ENCODE data around the gene SLC40A1. TPM values are rescaled to one million over a fixed set of nuclear protein-coding genes. Genes with fewer than 3 reads are reported as not detected.
"Not testable (repeated sequence)": the region's sequence is repeated elsewhere in the genome, so short reads cannot be mapped to it uniquely, and the experiment has no call there.

Gene SLC40A1
- total RNA-seq, 1 donor from 2014 or later = 1.4 TPM

DNA sequence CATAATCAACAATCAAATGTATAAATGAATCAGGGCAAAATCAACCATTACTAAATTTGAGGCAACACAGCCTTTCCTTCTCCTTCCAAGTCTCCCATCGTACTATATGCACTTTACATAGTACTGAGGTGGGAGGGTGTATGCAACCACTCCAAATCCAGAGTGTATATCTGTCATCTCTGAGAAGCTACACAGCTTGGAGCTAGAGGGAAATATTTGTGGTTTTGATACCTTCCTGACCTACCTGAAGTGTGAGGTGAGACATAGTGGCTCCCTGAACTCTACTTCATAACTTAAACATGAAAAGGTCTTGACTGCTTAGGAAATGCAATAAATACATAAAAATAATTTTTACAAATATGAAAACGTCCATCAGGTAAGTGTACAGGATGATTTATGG is 30.1 kb upstream of the SLC40A1 start:
- intact Hi-C loops (cut with micrococcal nuclease) = no loop called here
- H3K4me3 Mint-ChIP-seq = no peak overlapping the region
- no peaks in the 10 kb centered on the region for H3K27me3 Mint-ChIP-seq

DNA sequence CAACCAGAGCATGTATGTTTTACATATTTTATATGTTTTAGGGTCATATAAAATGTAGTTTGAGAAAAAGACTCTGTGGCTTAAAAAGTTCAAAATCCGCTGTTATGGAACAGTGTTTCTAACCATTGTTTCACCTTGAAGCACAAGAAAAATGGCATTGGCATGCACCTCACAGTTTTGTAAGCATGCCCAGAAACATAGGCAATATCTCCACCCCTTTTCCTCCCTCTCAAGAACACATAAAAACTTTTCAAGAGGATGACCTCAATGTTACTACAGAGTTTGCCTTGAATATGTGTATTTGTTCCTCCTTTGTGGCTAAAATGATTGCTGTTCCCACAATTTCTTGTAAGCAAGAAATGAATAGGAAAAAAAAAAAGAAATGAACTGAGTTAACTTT is 29.3 kb upstream of the SLC40A1 start:
- intact Hi-C loops (cut with micrococcal nuclease) = no loop called here
- H3K27me3 Mint-ChIP-seq = peaks cover 2% of the 10 kb centered on the region
- H3K9me3 Mint-ChIP-seq = no peaks in the 10 kb centered on the region
- no peak overlapping the region for H3K27ac Mint-ChIP-seq
- H3K4me1 Mint-ChIP-seq = peaks cover 3% of the 10 kb centered on the region
- no peaks in the 10 kb centered on the region for H3K36me3 Mint-ChIP-seq (ENCODE audit: low read depth)
- DNase-seq = no peak
- no peak overlapping the region for H3K4me3 Mint-ChIP-seq

More for the DNA sequence above, 30.1 kb upstream of the SLC40A1 start:
- no peak for DNase-seq
- Mint-ChIP-seq H3K9me3 (no peaks in the 10 kb centered on the region), H3K36me3 (ENCODE audit: low read depth) (no peaks in the 10 kb centered on the region), H3K27ac (no peak overlapping the region), H3K4me1 (peaks cover 3% of the 10 kb centered on the region)

GRCh38 chr2:189609423-189609816 is 28.8 kb upstream of the SLC40A1 start:
- no peak for DNase-seq
- Mint-ChIP-seq H3K27me3 (peaks cover 2% of the 10 kb centered on the region), H3K36me3 (ENCODE audit: low read depth) (no peaks in the 10 kb centered on the region), H3K27ac (no peak overlapping the region), H3K4me3 (no peak overlapping the region), H3K9me3 (no peaks in the 10 kb centered on the region), H3K4me1 (peaks cover 3% of the 10 kb centered on the region)
- intact Hi-C loops (cut with micrococcal nuclease) = no loop called here

DNA sequence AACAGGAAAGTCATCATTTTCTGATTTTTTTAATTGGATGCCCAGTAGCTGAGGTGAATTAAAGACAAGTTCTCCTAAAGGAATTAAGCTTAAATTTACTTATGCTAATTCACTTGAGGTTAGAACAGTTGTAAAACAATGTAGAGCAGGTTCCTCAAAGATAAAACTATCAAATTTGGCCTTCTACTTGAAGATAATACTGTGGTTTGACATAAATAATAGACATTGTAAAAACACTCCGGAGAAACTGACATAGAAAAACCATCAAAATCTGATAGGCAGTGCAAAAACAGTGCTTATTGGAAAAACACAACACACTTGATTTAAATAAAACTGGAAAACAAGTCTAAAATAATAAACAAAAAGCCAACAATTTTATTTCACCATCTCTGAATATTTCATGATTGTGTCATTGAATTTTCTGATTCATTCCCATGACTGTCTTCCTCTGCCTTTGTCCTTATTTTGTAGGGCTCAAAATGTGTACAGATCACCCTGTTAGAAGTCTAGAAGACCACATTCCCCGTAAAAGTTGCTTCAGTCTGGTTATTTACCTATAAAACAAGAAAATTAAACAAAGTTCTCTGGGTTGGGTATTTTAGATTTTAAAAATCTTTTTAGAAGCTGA is 28.3 kb upstream of the SLC40A1 start:
- DNase-seq = no peak
- H3K27me3 Mint-ChIP-seq = peaks cover 2% of the 10 kb centered on the region
- no peaks in the 10 kb centered on the region for H3K36me3 Mint-ChIP-seq (ENCODE audit: low read depth)
- no peaks in the 10 kb centered on the region for H3K9me3 Mint-ChIP-seq
- H3K27ac Mint-ChIP-seq = no peak overlapping the region
- intact Hi-C loops (cut with micrococcal nuclease) = no loop called here
- H3K4me1 Mint-ChIP-seq = peaks cover 3% of the 10 kb centered on the region
- H3K4me3 Mint-ChIP-seq = no peak overlapping the region

GRCh38 chr2:189608170-189608569 is 27.6 kb upstream of the SLC40A1 start:
- intact Hi-C loops (cut with micrococcal nuclease) = no loop called here

DNA sequence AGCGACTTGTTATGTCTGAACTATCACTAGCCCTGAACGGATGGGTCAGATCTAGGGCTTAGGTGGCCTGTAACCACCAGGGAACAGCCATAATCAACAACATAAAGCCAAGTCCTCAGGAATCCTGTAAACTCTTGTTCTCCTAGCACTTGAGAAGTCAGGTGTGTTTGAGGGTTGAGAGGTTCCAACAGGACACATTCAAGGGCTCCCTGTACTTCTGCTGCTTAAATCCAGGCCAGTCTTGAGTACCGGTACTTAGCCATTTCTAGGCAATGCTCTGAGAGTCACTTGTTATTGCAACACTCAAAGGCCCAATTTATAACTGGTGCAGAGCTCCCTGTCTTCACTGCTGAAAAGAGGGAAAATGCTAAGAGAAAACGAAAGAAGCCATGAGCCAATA is 21.6 kb upstream of the SLC40A1 start:
- Mint-ChIP-seq H3K4me3 (no peak overlapping the region), H3K4me1 (no peaks in the 10 kb centered on the region), H3K27ac (no peak overlapping the region), H3K9me3 (no peaks in the 10 kb centered on the region), H3K36me3 (ENCODE audit: low read depth) (no peaks in the 10 kb centered on the region), H3K27me3 (peaks cover 2% of the 10 kb centered on the region)
- intact Hi-C loops (cut with micrococcal nuclease) = no loop called here
- no peak for DNase-seq

More at GRCh38 chr2:189608170-189608569, 27.6 kb upstream of the SLC40A1 start:
- peaks cover 1% of the 10 kb centered on the region for H3K4me1 Mint-ChIP-seq
- no peak for DNase-seq
- no peaks in the 10 kb centered on the region for H3K36me3 Mint-ChIP-seq (ENCODE audit: low read depth)
- no peak overlapping the region for H3K4me3 Mint-ChIP-seq
- no peaks in the 10 kb centered on the region for H3K9me3 Mint-ChIP-seq
- H3K27me3 Mint-ChIP-seq = peaks cover 2% of the 10 kb centered on the region
- no peak overlapping the region for H3K27ac Mint-ChIP-seq

DNA sequence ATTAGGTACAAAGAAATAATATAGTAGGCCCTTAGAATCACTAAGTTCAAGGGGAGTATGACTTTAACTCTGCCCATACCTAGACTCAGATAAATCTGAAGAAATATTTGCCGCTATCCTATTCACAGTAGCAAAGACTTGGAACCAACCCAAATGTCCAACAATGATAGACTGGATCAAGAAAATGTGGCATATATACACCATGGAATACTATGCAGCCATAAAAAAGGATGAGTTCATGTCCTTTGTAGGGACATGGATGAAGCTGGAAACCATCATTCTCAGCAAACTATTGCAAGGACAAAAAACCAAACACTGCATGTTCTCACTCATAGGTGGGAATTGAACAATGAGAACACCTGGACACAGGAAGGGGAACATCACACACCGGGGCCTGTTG is 21.1 kb upstream of the SLC40A1 start:
- H3K4me3 Mint-ChIP-seq, H3K4me1 Mint-ChIP-seq, H3K9me3 Mint-ChIP-seq: not testable (repeated sequence)

DNA sequence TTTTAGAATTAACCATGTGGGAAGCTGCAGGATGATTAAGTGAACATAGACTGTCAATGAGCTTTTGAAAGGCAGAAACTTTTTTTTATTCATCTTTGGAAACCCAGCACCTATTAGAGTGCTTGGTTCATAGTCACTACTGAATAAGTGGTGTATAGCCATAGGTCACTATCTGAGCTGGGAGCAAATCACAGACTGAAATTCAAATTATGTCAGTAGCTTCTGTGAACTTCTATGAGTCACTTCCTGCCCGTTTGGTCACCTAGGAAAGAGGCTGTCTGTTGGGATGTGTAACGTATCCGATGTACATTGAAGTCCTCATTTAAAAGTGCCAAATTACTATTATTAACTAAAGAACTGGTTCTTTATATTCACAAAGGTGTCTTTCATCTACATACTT is 20.5 kb upstream of the SLC40A1 start:
- Mint-ChIP-seq H3K27ac (no peak overlapping the region), H3K4me3 (no peak overlapping the region), H3K4me1 (no peaks in the 10 kb centered on the region), H3K9me3 (no peaks in the 10 kb centered on the region), H3K36me3 (ENCODE audit: low read depth) (no peaks in the 10 kb centered on the region), H3K27me3 (peaks cover 2% of the 10 kb centered on the region)
- DNase-seq = no peak
- intact Hi-C loops (cut with micrococcal nuclease) = no loop called here

More for the DNA sequence above, 21.1 kb upstream of the SLC40A1 start:
- DNase-seq; H3K36me3 Mint-ChIP-seq (ENCODE audit: low read depth); H3K27ac Mint-ChIP-seq; H3K27me3 Mint-ChIP-seq; intact Hi-C loops (cut with micrococcal nuclease): not testable (repeated sequence)

DNA sequence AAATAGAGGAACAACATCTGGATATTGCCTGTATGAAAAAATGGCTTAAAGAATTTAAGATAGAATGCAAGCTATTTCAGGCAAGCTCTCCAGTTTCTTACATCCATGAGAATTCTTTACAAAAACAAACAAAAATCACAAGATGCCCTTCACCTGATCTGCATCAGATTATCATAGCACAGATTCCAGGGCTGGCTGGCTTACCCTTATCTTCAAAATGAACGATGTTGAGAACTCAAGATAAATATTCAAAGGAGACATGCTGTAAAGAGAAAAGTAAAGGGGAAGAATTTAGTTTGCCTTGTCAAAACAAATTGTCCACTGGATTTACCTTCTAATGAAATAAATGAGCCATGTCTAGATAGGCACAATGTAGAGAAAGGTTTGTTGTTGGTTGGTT is 18.7 kb upstream of the SLC40A1 start:
- Mint-ChIP-seq H3K27ac (no peak overlapping the region), H3K9me3 (no peaks in the 10 kb centered on the region), H3K36me3 (ENCODE audit: low read depth) (no peaks in the 10 kb centered on the region)

DNA sequence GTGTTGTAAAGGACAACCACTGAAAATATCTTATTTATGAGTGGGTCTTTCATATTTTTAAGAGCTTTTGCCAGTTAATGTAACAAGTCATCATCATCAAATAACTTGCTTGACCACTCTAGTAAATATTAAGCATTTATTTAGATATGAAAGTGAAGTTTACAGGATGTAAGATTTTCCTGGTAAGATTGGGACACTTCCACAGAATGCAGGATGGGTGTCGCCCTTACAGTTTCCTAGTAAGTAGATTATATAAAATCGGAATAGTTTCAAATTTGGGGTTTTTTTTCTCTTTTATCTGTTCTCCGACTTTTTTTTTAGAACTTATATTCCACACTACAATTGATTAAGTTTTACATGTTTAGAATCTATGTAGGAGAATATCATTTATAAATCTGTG is 14.8 kb upstream of the SLC40A1 start:
- H3K27me3 Mint-ChIP-seq = no peaks in the 10 kb centered on the region
- no peak for DNase-seq
- H3K36me3 Mint-ChIP-seq (ENCODE audit: low read depth) = no peaks in the 10 kb centered on the region
- no peak overlapping the region for H3K27ac Mint-ChIP-seq
- no peak overlapping the region for H3K4me3 Mint-ChIP-seq
- peaks cover 15% of the 10 kb centered on the region for H3K4me1 Mint-ChIP-seq
- no peaks in the 10 kb centered on the region for H3K9me3 Mint-ChIP-seq
- intact Hi-C loops (cut with micrococcal nuclease) = no loop called here

More for the DNA sequence above, 18.7 kb upstream of the SLC40A1 start:
- Mint-ChIP-seq H3K27me3 (no peaks in the 10 kb centered on the region), H3K4me1 (no peaks in the 10 kb centered on the region), H3K4me3 (no peak overlapping the region)
- intact Hi-C loops (cut with micrococcal nuclease) = no loop called here
- no peak for DNase-seq

- H3K4me1 Mint-ChIP-seq = peaks cover 15% of the 10 kb centered on the region
- no peaks in the 10 kb centered on the region for H3K36me3 Mint-ChIP-seq (ENCODE audit: low read depth)
- no peak overlapping the region for H3K4me3 Mint-ChIP-seq
- no peak for DNase-seq
- H3K27ac Mint-ChIP-seq = no peak overlapping the region
- intact Hi-C loops (cut with micrococcal nuclease) = no loop called here
- H3K27me3 Mint-ChIP-seq = peaks cover 2% of the 10 kb centered on the region
- no peaks in the 10 kb centered on the region for H3K9me3 Mint-ChIP-seq
Observed at GRCh38 chr2:189594305-189594704, 13.7 kb upstream of the SLC40A1 start.

- intact Hi-C loops (cut with micrococcal nuclease) = no loop called here
- no peak for DNase-seq
- peaks cover 5% of the 10 kb centered on the region for H3K27me3 Mint-ChIP-seq
- no peak overlapping the region for H3K4me3 Mint-ChIP-seq
- H3K4me1 Mint-ChIP-seq = peaks cover 15% of the 10 kb centered on the region
- no peaks in the 10 kb centered on the region for H3K9me3 Mint-ChIP-seq
- no peaks in the 10 kb centered on the region for H3K36me3 Mint-ChIP-seq (ENCODE audit: low read depth)
- no peak overlapping the region for H3K27ac Mint-ChIP-seq
Observed at GRCh38 chr2:189593115-189593514, 12.5 kb upstream of the SLC40A1 start.

GRCh38 chr2:189592353-189592984 is 11.9 kb upstream of the SLC40A1 start:
- intact Hi-C loops (cut with micrococcal nuclease) = no loop called here
- H3K36me3 Mint-ChIP-seq (ENCODE audit: low read depth) = no peaks in the 10 kb centered on the region
- no peak overlapping the region for H3K4me3 Mint-ChIP-seq
- peaks cover 5% of the 10 kb centered on the region for H3K27me3 Mint-ChIP-seq
- no peak for DNase-seq
- H3K9me3 Mint-ChIP-seq = no peaks in the 10 kb centered on the region
- no peak overlapping the region for H3K27ac Mint-ChIP-seq
- H3K4me1 Mint-ChIP-seq = peaks cover 15% of the 10 kb centered on the region

DNA sequence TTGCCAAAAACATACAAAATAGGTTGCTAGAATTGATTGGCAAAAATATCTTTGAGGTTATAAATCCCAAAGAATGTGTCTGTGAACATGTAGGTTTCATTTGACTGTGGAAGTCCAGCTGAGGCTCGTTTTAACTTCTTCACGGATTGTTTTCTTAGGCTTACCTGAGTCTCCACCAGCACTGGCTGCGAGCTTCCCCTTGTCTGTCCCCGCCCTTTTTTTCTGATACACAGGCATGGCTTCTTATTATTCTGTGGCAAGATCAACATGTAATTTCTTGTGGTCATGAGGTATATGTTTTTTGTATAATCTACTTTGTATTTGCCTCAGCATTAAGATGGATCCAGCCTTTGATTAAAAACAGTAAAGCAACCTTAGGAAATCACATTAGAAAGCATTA is 7.2 kb upstream of the SLC40A1 start:
- Mint-ChIP-seq H3K9me3 (no peaks in the 10 kb centered on the region), H3K27me3 (peaks cover 12% of the 10 kb centered on the region), H3K36me3 (ENCODE audit: low read depth) (no peaks in the 10 kb centered on the region), H3K4me3 (no peak overlapping the region), H3K4me1 (peaks cover 9% of the 10 kb centered on the region), H3K27ac (no peak overlapping the region)
- DNase-seq = no peak
- intact Hi-C loops (cut with micrococcal nuclease) = no loop called here
